HepG2 (cell line): ENCODE measurements around the gene ASXL1. TPM values are rescaled to one million over a fixed set of nuclear protein-coding genes. Genes with fewer than 3 reads are reported as not detected.

Experiments
- CTCF ChIP-seq: sonication (generic); formaldehyde crosslinking; IDR thresholded peaks from 2 replicates; pipeline ENCODE4 v1.5.0; 2020; ENCODE audit warnings: mild to moderate bottlenecking, missing genetic modification reagents, moderate library complexity
- DZIP1 ChIP-seq: sonication (generic); formaldehyde crosslinking; IDR thresholded peaks from 2 replicates; pipeline ENCODE4 v1.5.0; 2020; ENCODE audit warnings: mild to moderate bottlenecking, missing genetic modification reagents
- HOXA5 ChIP-seq: sonication (generic); formaldehyde crosslinking; IDR thresholded peaks from 2 replicates; pipeline ENCODE4 v1.4.0; 2020; ENCODE audit warnings: missing genetic modification reagents
- NFKB2 ChIP-seq: sonication (generic); formaldehyde crosslinking; IDR thresholded peaks from 2 replicates; pipeline ENCODE4 v1.4.0; 2020; ENCODE audit warnings: missing genetic modification reagents, borderline replicate concordance
- NFRKB ChIP-seq: fragments of 450-650 bp; IDR thresholded peaks from 2 replicates; pipeline ENCODE4 v1.6.1; 2017
- SALL2 ChIP-seq: sonication (generic); formaldehyde crosslinking; IDR thresholded peaks from 2 replicates; pipeline ENCODE4 v1.8.1; 2023; ENCODE audit warnings: mild to moderate bottlenecking, missing genetic modification reagents, inconsistent platforms
- SETDB1 ChIP-seq: sonication (generic); formaldehyde crosslinking; IDR thresholded peaks from 2 replicates; pipeline ENCODE4 v1.5.1; 2020; ENCODE audit warnings: missing genetic modification reagents, mild to moderate bottlenecking, borderline replicate concordance
- TEF ChIP-seq: sonication (generic); formaldehyde crosslinking; IDR thresholded peaks from 2 replicates; pipeline ENCODE4 v1.5.0; 2020; ENCODE audit warnings: missing genetic modification reagents
- TFE3 ChIP-seq: IDR thresholded peaks from 2 replicates; pipeline ENCODE4 v1.6.1; 2016
- UBTF ChIP-seq: sonication (generic); formaldehyde crosslinking; IDR thresholded peaks from 2 replicates; pipeline ENCODE4 v1.4.0; 2020; ENCODE audit warnings: mild to moderate bottlenecking, missing genetic modification reagents
- XRCC5 ChIP-seq: fragments of 200-400 bp; formaldehyde crosslinking; optimal IDR thresholded peaks from 2 replicates; pipeline ENCODE3; 2017; ENCODE audit warnings: mild to moderate bottlenecking, low read length
- ZBTB38 ChIP-seq: sonication (generic); formaldehyde crosslinking; IDR thresholded peaks from 2 replicates; pipeline ENCODE4 v1.5.1; 2020; ENCODE audit warnings: mild to moderate bottlenecking, missing genetic modification reagents
- ZFP1 ChIP-seq: IDR thresholded peaks from 2 replicates; pipeline ENCODE4 v1.6.1; 2016
- ZNF232 ChIP-seq: sonication (generic); formaldehyde crosslinking; IDR thresholded peaks from 2 replicates; pipeline ENCODE4 v1.4.0; 2020; ENCODE audit warnings: missing genetic modification reagents, borderline replicate concordance
- ZNF275 ChIP-seq: sonication (generic); formaldehyde crosslinking; IDR thresholded peaks from 2 replicates; pipeline ENCODE4 v1.8.0; 2022; ENCODE audit warnings: missing genetic modification reagents, mild to moderate bottlenecking, inconsistent platforms, borderline replicate concordance
- ZNF513 ChIP-seq: sonication (generic); formaldehyde crosslinking; conservative IDR thresholded peaks from 2 replicates; pipeline ENCODE4 v1.5.0; 2020; ENCODE audit warnings: missing genetic modification reagents
- ZNF788 ChIP-seq: sonication (generic); formaldehyde crosslinking; IDR thresholded peaks from 2 replicates; pipeline ENCODE4 v1.5.0; 2020; ENCODE audit warnings: mild to moderate bottlenecking, missing genetic modification reagents, borderline replicate concordance
- polyA plus RNA-seq, 8 experiments: library from polyadenylated mRNA; depleted of rRNA in 3 of 8; stranded (reverse) in 7 of 8; unstranded in 1 of 8; fragments of >200 nt; fragmentation: Illumina TruSeq in 4 of 8; extraction: Trizol in 4 of 8; gene quantifications; 2 replicates each; pipeline versions ENCODE4 v1.2.1 to v1.2.3, GENCODE V29; 2011 to 2016; ENCODE audit warnings: low read depth in 4 of 8, missing spikeins in 1 of 8, mixed read lengths in 1 of 8; ENCODE audit not compliant: insufficient read depth in 1 of 8
- total RNA-seq, 5 experiments: library from RNA; depleted of rRNA; stranded (reverse); fragments of >200 nt; fragmentation: Illumina TruSeq; extraction: Trizol; gene quantifications; 2 replicates each; pipeline ENCODE4 v1.2.3, GENCODE V29; 2016; ENCODE audit warnings: low read depth in 1 of 5

The ASXL1 gene
- total and polyA plus RNA-seq, 2 of the 13 experiments (the other 11 are each of a cell fraction or from before 2014, with no cell fraction given): 62.1 to 74.8 TPM

- TF ChIP-seq DZIP1 (CRISPR knock-in tag) (no peak), ZNF788 (peak; percentile 24; the same call in 1 of the 2 replicates), CTCF (CRISPR knock-in tag) (peak; percentile 48), ZBTB38 (no peak), NFKB2 (CRISPR knock-in tag) (peak; percentile 61; the same call in 1 of the 2 replicates), XRCC5 (no peak), TEF (CRISPR knock-in tag) (no peak), TFE3 (no peak), SALL2 (0 out of 2 replicates have a peak, but pooled peaks have one; percentile 49), HOXA5 (no peak), ZNF275 (CRISPR knock-in tag) (no peak), ZNF513 (CRISPR knock-in tag) (no peak), SETDB1 (no peak), NFRKB (no peak), UBTF (CRISPR knock-in tag) (no peak), ZNF232 (no peak), ZFP1 (CRISPR knock-in tag) (no peak)
Observed at GRCh38 chr20:32451682-32452461, 93.7 kb downstream of the ASXL1 start (continued).
